ENCODE measurements around the gene MRPS33. TPM values are rescaled to one million over a fixed set of nuclear protein-coding genes. Genes with fewer than 3 reads are reported as not detected.
"Not testable (repeated sequence)": the region's sequence is repeated elsewhere in the genome, so short reads cannot be mapped to it uniquely, and the experiment has no call there.

The MRPS33 gene
- total RNA-seq, 1 donor from 2014 or later: 92.4 TPM

GRCh38 chr7:140966561-140967233 is 48.1 kb downstream of the MRPS33 start:
- DNase-seq (ENCODE audit: low spot score): no peak
- intact Hi-C loops (cut with DNase I): no loop called here

DNA sequence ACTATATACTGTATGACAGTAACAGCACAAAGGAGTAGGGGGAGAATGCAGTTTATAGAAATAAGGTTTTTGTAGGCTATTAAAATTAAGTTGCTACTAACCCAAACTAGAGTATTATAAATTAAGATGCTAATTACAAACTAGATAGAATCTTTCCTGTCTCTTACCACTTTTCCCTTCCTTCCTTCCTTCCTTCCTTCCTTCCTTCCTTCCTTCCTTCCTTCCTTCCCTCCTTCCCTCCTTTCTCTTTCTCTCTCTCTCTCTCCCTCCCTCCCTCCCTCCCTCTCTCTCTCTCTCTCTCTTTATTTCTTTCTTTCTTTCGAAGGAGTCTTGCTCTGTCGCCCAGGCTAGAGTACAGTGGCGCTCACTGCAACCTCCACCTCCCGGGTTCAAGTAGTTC is 53.6 kb downstream of the MRPS33 start:
- intact Hi-C loops (cut with DNase I): no loop called here
- no peak for DNase-seq (ENCODE audit: low spot score)

- intact Hi-C loops (cut with DNase I); DNase-seq (ENCODE audit: low spot score): not testable (repeated sequence)
These were observed 57.8 kb downstream of the MRPS33 start for GRCh38 chr7:140956997-140957396.

Other genes with a start within 250 kb of the MRPS33 start
- 35.0 TPM for gene BRAF, start 90.0 kb downstream of the MRPS33 start, total RNA-seq
- 15.2 TPM for gene TMEM178B, start 59.1 kb upstream of the MRPS33 start, total RNA-seq